SU-DHL-6 (cell line): ENCODE results near the gene TBC1D20.

Experiments used
- H2AFZ ChIP-seq: fragments of 200-600 bp; sonication (generic); 2 replicates; pipeline ENCODE4 v1.6.1; 2014; ENCODE audit warnings: low read depth, mild to moderate bottlenecking, moderate library complexity, mixed read lengths, antibody characterized with exemption, low read length; ENCODE audit not compliant: severe bottlenecking
- H3F3A ChIP-seq: fragments of 200-600 bp; shearing (Covaris generic); 2 replicates; pipeline ENCODE4 v1.6.0; 2016; ENCODE audit warnings: antibody characterized with exemption, mild to moderate bottlenecking; ENCODE audit not compliant: insufficient read depth
- H3K27ac ChIP-seq: fragments of 200-600 bp; sonication (generic); 2 replicates; pipeline ENCODE4 v1.5.1; 2016; ENCODE audit warnings: low read depth, mild to moderate bottlenecking, low read length, moderate library complexity, mixed read lengths
- H3K27me3 ChIP-seq: fragments of 200-600 bp; sonication (generic), shearing (Covaris generic); 2 replicates; pipeline ENCODE4 v1.6.0; 2014; ENCODE audit warnings: mild to moderate bottlenecking, low read length
- H3K36me3 ChIP-seq: fragments of 200-600 bp; sonication (generic); 2 replicates; pipeline ENCODE4 v1.6.1; 2014; ENCODE audit warnings: mild to moderate bottlenecking, low read length, mixed read lengths
- H3K4me2 ChIP-seq: fragments of 300-600, 200-600 bp; shearing (Covaris generic), sonication (generic); 2 replicates; pipeline ENCODE4 v1.6.0; 2014; ENCODE audit warnings: low read length, low read depth, mild to moderate bottlenecking; ENCODE audit not compliant: poor library complexity, severe bottlenecking
- H3K4me3 ChIP-seq: fragments of 200-600 bp; sonication (generic); 2 replicates; pipeline ENCODE4 v1.5.1; 2014; ENCODE audit warnings: antibody characterized with exemption, low read length, mild to moderate bottlenecking, mixed read lengths; ENCODE audit not compliant: insufficient read depth, poor library complexity, severe bottlenecking
- H3K79me2 ChIP-seq: fragments of 200-600 bp; sonication (generic); 2 replicates; pipeline ENCODE4 v1.6.1; 2014; ENCODE audit warnings: mild to moderate bottlenecking, low read length, moderate library complexity; ENCODE audit not compliant: insufficient read depth
- H3K9ac ChIP-seq: fragments of 200-600 bp; sonication (generic); 2 replicates; pipeline ENCODE4 v1.7.0; 2014; ENCODE audit warnings: mild to moderate bottlenecking, low read length
- H3K9me2 ChIP-seq: fragments of 200-600 bp; sonication (generic); replicated peaks from 2 replicates; pipeline ENCODE4 v1.6.1; 2014; ENCODE audit warnings: low read length; ENCODE audit not compliant: insufficient read depth
- H3K9me3 ChIP-seq: fragments of 200-600 bp; sonication (generic); 2 replicates; pipeline ENCODE4 v1.6.1; 2014; ENCODE audit warnings: low read length, mixed read lengths; ENCODE audit not compliant: insufficient read depth
- H4K20me1 ChIP-seq: fragments of 200-600 bp; sonication (generic); 2 replicates; pipeline ENCODE4 v1.6.1; 2014; ENCODE audit warnings: low read depth, mild to moderate bottlenecking, antibody characterized with exemption, low read length, moderate library complexity, mixed read lengths
- CTCF ChIP-seq: fragments of 200-600 bp; sonication (generic); IDR thresholded peaks from one replicate; pipeline ENCODE4 v1.5.1; 2017; ENCODE audit warnings: antibody characterized with exemption, mild to moderate bottlenecking, low read length, moderate library complexity; ENCODE audit not compliant: insufficient read depth, poor library complexity, severe bottlenecking
- EZH2phosphoT487 ChIP-seq: fragments of 200-600 bp; sonication (generic), shearing (Covaris generic); conservative IDR thresholded peaks from 2 replicates; pipeline ENCODE4 v1.6.1; 2018; ENCODE audit warnings: mild to moderate bottlenecking, antibody characterized with exemption, low read length, moderate library complexity, mixed read lengths

Gene TBC1D20

GRCh38 chr20:428658-429200, 33.6 kb downstream of the TBC1D20 start:
- Histone ChIP-seq H3K27me3 (no peaks in the 10 kb centered on the region), H3F3A (peaks cover 7% of the 10 kb centered on the region; the same call in 1 of the 2 replicates), H3K27ac (no peak overlapping the region), H3K9me3 (no peaks in the 10 kb centered on the region), H3K9me2 (no peaks in the 10 kb centered on the region), H3K4me3 (no peak overlapping the region), H2AFZ (no peak overlapping the region), H3K36me3 (no peaks in the 10 kb centered on the region), H3K4me2 (no peak overlapping the region), H3K79me2 (no peaks in the 10 kb centered on the region), H4K20me1 (no peaks in the 10 kb centered on the region), H3K9ac (no peak overlapping the region)
- TF ChIP-seq CTCF (no peak), EZH2phosphoT487 (no peak)

GRCh38 chr20:427849-428657, 34.3 kb downstream of the TBC1D20 start:
- no peaks in the 10 kb centered on the region for H3K27me3 ChIP-seq
- H2AFZ ChIP-seq = no peak overlapping the region
- H4K20me1 ChIP-seq = no peaks in the 10 kb centered on the region
- no peak overlapping the region for H3K27ac ChIP-seq
- TF ChIP-seq CTCF = no peak
- TF ChIP-seq EZH2phosphoT487 = no peak
- no peaks in the 10 kb centered on the region for H3K9me3 ChIP-seq
- no peaks in the 10 kb centered on the region for H3K79me2 ChIP-seq
- no peak overlapping the region for H3K4me2 ChIP-seq
- H3F3A ChIP-seq = peaks cover 7% of the 10 kb centered on the region; the same call in 1 of the 2 replicates
- no peaks in the 10 kb centered on the region for H3K9me2 ChIP-seq
- H3K9ac ChIP-seq = no peak overlapping the region
- H3K4me3 ChIP-seq = no peak overlapping the region
- no peaks in the 10 kb centered on the region for H3K36me3 ChIP-seq

DNA sequence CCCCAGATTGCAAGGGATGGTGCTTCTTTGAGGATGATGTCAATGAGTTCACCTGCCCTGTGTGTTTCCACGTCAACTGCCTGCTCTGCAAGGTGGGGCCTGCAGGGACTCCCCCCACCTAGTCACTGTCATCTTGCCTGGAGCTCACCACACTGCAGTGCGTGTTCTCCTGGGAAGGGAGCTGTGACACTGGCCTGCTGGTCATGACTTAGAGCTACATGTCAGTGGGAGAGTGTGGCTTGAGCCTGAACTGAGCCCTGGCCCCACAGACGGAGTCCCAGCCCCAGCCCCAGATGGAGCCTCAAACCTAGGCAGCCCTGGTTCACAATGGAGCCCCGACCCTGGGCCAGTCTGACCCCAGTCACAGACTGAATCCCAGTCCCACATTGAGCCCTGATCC, 34.9 kb downstream of the TBC1D20 start:
- H3K79me2 ChIP-seq = no peaks in the 10 kb centered on the region
- H3F3A ChIP-seq = peaks cover 7% of the 10 kb centered on the region; the same call in 1 of the 2 replicates
- no peaks in the 10 kb centered on the region for H3K27me3 ChIP-seq
- H3K9me3 ChIP-seq = no peaks in the 10 kb centered on the region
- TF ChIP-seq CTCF (no peak), EZH2phosphoT487 (no peak)
- no peaks in the 10 kb centered on the region for H3K36me3 ChIP-seq
- H3K4me3 ChIP-seq = no peak overlapping the region
- H2AFZ ChIP-seq = no peak overlapping the region
- no peaks in the 10 kb centered on the region for H4K20me1 ChIP-seq
- no peaks in the 10 kb centered on the region for H3K9me2 ChIP-seq
- no peak overlapping the region for H3K9ac ChIP-seq
- H3K27ac ChIP-seq = no peak overlapping the region
- H3K4me2 ChIP-seq = no peak overlapping the region
